Measurements from ENCODE around the gene LRRC7.

GRCh38 chr1:69527273-69527672 lies 40.4 kb upstream of the LRRC7 start:
- TF ChIP-seq CTCF (IDR thresholded peaks at IDR 0.05; ENCODE audit: low read length), result no peak
- no peak for TF ChIP-seq EZH2 (IDR thresholded peaks at IDR 0.05; ENCODE audit: borderline replicate concordance, low read length)
